HepG2 (cell line): ENCODE results near the gene TLE1. TPM values are rescaled to one million over a fixed set of nuclear protein-coding genes. Genes with fewer than 3 reads are reported as not detected.

Source experiments
- BRCA1 ChIP-seq: sonication (generic); formaldehyde crosslinking; IDR thresholded peaks from 2 replicates; pipeline ENCODE4 v1.4.0; 2020; ENCODE audit warnings: missing genetic modification reagents
- FOXP1 ChIP-seq, 2 experiments: fragments of 450-650 bp in 1 of 2; IDR thresholded peaks; 2 replicates each; pipeline ENCODE4 v1.6.1; 2017 to 2018; ENCODE audit warnings: antibody characterized with exemption in 1 of 2
- GABPB1 ChIP-seq: IDR thresholded peaks from 2 replicates; pipeline ENCODE4 v1.6.1; 2016; ENCODE audit warnings: mild to moderate bottlenecking, missing genetic modification reagents, moderate library complexity, missing compliant biosample characterization
- HNF4G ChIP-seq, 2 experiments: sonication (generic) in 1 of 2; formaldehyde crosslinking in 1 of 2; IDR thresholded peaks; 2 replicates each; pipeline versions ENCODE4 v1.4.0 to v1.6.1; 2011 to 2020; ENCODE audit warnings: borderline replicate concordance in 2 of 2, low read depth in 2 of 2, mild to moderate bottlenecking in 2 of 2, low read length in 1 of 2, missing genetic modification reagents in 1 of 2, moderate library complexity in 1 of 2
- JUNB ChIP-seq: sonication (generic); formaldehyde crosslinking; IDR thresholded peaks from 2 replicates; pipeline ENCODE4 v1.8.0; 2022; ENCODE audit warnings: missing genetic modification reagents, mild to moderate bottlenecking, borderline replicate concordance
- KLF15 ChIP-seq: sonication (generic); formaldehyde crosslinking; IDR thresholded peaks from 2 replicates; pipeline ENCODE4 v1.8.1; 2023; ENCODE audit warnings: borderline replicate concordance, mild to moderate bottlenecking, inconsistent platforms, missing genetic modification reagents, mixed read lengths
- MTA1 ChIP-seq: sonication (generic); formaldehyde crosslinking; IDR thresholded peaks from 2 replicates; pipeline ENCODE4 v1.4.0; 2020; ENCODE audit warnings: missing genetic modification reagents, mild to moderate bottlenecking, borderline replicate concordance
- SALL2 ChIP-seq: sonication (generic); formaldehyde crosslinking; IDR thresholded peaks from 2 replicates; pipeline ENCODE4 v1.8.1; 2023; ENCODE audit warnings: mild to moderate bottlenecking, missing genetic modification reagents, inconsistent platforms
- SIN3A ChIP-seq: IDR thresholded peaks from 2 replicates; pipeline ENCODE4 v1.6.1; 2011; ENCODE audit warnings: low read depth, mild to moderate bottlenecking, control low read depth, low read length, borderline replicate concordance
- TRIM22 ChIP-seq: fragments of 450-650 bp; IDR thresholded peaks from 2 replicates; pipeline ENCODE4 v1.6.1; 2017
- ZBTB1 ChIP-seq: sonication (generic); formaldehyde crosslinking; IDR thresholded peaks from 2 replicates; pipeline ENCODE4 v1.4.0; 2020; ENCODE audit warnings: missing genetic modification reagents, borderline replicate concordance
- ZBTB14 ChIP-seq: sonication (generic); formaldehyde crosslinking; IDR thresholded peaks from 2 replicates; pipeline ENCODE4 v1.4.0; 2020; ENCODE audit warnings: missing genetic modification reagents
- ZNF569 ChIP-seq: sonication (generic); formaldehyde crosslinking; IDR thresholded peaks from 2 replicates; pipeline ENCODE4 v1.5.0; 2020; ENCODE audit warnings: mild to moderate bottlenecking, missing genetic modification reagents, moderate library complexity, borderline replicate concordance
- ZNF605 ChIP-seq: sonication (generic); formaldehyde crosslinking; IDR thresholded peaks from 2 replicates; pipeline ENCODE4 v1.8.0; 2022; ENCODE audit warnings: mild to moderate bottlenecking, missing genetic modification reagents
- ZNF710 ChIP-seq: sonication (generic); formaldehyde crosslinking; IDR thresholded peaks from 2 replicates; pipeline ENCODE4 v1.5.0; 2020; ENCODE audit warnings: mild to moderate bottlenecking, missing genetic modification reagents, borderline replicate concordance
- polyA plus RNA-seq, 8 experiments: library from polyadenylated mRNA; depleted of rRNA in 3 of 8; stranded (reverse) in 7 of 8; unstranded in 1 of 8; fragments of >200 nt; fragmentation: Illumina TruSeq in 4 of 8; extraction: Trizol in 4 of 8; gene quantifications; 2 replicates each; pipeline versions ENCODE4 v1.2.1 to v1.2.3, GENCODE V29; 2011 to 2016; ENCODE audit warnings: low read depth in 4 of 8, missing spikeins in 1 of 8, mixed read lengths in 1 of 8; ENCODE audit not compliant: insufficient read depth in 1 of 8
- total RNA-seq, 5 experiments: library from RNA; depleted of rRNA; stranded (reverse); fragments of >200 nt; fragmentation: Illumina TruSeq; extraction: Trizol; gene quantifications; 2 replicates each; pipeline ENCODE4 v1.2.3, GENCODE V29; 2016; ENCODE audit warnings: low read depth in 1 of 5
- TF ChIP-seq, protein P1 (sequence below): sonication (generic); formaldehyde crosslinking; IDR thresholded peaks from 2 replicates; pipeline ENCODE4 v1.4.0; 2020; ENCODE audit warnings: missing genetic modification reagents, borderline replicate concordance
- TF ChIP-seq, protein P2 (sequence below): IDR thresholded peaks from 2 replicates; pipeline ENCODE4 v1.6.1; 2016; ENCODE audit warnings: low read depth, borderline replicate concordance

TLE1 gene
- total and polyA plus RNA-seq, 2 of the 13 experiments (the other 11 are each of a cell fraction or from before 2014, with no cell fraction given), result 35.9 to 109 TPM

DNA sequence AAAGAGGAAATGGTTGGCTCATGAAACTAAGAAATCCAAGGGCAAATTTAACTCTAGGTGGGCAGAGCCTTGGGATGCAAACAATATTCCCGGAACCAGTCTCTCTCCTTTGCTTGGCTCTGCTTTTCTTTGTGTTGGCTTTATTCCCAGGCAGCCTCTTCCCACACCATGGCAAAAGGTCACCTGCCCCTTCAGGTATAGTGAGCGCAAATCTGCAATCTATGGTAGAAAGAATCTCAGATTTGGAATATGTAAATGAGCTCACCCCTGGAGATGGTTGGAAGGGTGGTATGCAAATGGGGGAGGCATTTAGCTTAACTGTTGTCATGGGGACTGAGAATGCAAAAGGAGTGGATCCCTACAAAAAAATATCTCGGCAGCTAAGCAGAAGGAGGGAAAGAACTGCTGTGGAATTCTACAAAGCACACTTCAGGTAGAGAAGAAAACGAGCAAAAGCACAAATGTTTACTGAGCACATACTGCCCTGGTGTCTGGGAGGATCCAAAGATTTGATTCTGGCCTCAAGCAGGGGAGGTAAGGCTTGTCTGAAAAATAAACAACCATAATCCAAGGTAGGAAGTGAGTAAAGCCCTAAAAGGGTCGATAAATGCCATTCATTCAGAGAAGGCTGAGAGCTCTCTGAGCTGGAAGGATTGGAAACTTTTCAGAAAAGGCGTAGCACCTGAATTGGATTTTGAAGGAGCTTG, 139.7 kb downstream of the TLE1 start (continued):
- TF ChIP-seq ZNF569 (CRISPR knock-in tag) (no peak), TRIM22 (no peak), ZNF605 (CRISPR knock-in tag) (peak; percentile 80), GABPB1 (CRISPR knock-in tag) (no peak), FOXP1 (IDR thresholded peaks at IDR 0.05) (no peak), FOXP1 (CRISPR knock-in tag; IDR thresholded peaks at IDR 0.05) (peak; percentile 80; the same call in 1 of the 2 replicates), KLF15 (CRISPR knock-in tag) (no peak), ZNF710 (CRISPR knock-in tag) (peak; percentile 52; the same call in 1 of the 2 replicates), ZBTB1 (CRISPR knock-in tag) (no peak), JUNB (CRISPR knock-in tag) (no peak), BRCA1 (CRISPR knock-in tag) (0 out of 2 replicates have a peak, but pooled peaks have one; percentile 1), SIN3A (no peak), ZBTB14 (no peak), MTA1 (CRISPR knock-in tag) (no peak), HNF4G (IDR thresholded peaks at IDR 0.05; ENCODE audit: borderline replicate concordance, low read depth, low read length) (peak; percentile 18; the same call in 1 of the 2 replicates), HNF4G (CRISPR knock-in tag; IDR thresholded peaks at IDR 0.05; ENCODE audit: borderline replicate concordance, low read depth) (no peak), SALL2 (0 out of 2 replicates have a peak, but pooled peaks have one; percentile 36)
- TF ChIP-seq, protein P1, sequence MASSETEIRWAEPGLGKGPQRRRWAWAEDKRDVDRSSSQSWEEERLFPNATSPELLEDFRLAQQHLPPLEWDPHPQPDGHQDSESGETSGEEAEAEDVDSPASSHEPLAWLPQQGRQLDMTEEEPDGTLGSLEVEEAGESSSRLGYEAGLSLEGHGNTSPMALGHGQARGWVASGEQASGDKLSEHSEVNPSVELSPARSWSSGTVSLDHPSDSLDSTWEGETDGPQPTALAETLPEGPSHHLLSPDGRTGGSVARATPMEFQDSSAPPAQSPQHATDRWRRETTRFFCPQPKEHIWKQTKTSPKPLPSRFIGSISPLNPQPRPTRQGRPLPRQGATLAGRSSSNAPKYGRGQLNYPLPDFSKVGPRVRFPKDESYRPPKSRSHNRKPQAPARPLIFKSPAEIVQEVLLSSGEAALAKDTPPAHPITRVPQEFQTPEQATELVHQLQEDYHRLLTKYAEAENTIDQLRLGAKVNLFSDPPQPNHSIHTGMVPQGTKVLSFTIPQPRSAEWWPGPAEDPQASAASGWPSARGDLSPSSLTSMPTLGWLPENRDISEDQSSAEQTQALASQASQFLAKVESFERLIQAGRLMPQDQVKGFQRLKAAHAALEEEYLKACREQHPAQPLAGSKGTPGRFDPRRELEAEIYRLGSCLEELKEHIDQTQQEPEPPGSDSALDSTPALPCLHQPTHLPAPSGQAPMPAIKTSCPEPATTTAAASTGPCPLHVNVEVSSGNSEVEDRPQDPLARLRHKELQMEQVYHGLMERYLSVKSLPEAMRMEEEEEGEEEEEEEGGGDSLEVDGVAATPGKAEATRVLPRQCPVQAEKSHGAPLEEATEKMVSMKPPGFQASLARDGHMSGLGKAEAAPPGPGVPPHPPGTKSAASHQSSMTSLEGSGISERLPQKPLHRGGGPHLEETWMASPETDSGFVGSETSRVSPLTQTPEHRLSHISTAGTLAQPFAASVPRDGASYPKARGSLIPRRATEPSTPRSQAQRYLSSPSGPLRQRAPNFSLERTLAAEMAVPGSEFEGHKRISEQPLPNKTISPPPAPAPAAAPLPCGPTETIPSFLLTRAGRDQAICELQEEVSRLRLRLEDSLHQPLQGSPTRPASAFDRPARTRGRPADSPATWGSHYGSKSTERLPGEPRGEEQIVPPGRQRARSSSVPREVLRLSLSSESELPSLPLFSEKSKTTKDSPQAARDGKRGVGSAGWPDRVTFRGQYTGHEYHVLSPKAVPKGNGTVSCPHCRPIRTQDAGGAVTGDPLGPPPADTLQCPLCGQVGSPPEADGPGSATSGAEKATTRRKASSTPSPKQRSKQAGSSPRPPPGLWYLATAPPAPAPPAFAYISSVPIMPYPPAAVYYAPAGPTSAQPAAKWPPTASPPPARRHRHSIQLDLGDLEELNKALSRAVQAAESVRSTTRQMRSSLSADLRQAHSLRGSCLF (CRISPR knock-in tag), result no peak
- TF ChIP-seq, protein P2, sequence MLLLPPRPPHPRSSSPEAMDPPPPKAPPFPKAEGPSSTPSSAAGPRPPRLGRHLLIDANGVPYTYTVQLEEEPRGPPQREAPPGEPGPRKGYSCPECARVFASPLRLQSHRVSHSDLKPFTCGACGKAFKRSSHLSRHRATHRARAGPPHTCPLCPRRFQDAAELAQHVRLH (CRISPR knock-in tag), result peak; percentile 40; the same call in 1 of the 2 replicates
